ENCODE data around the gene MTRR. TPM values are rescaled to one million over a fixed set of nuclear protein-coding genes. Genes with fewer than 3 reads are reported as not detected.

Gene MTRR
- total RNA-seq, result 24.6 TPM

DNA sequence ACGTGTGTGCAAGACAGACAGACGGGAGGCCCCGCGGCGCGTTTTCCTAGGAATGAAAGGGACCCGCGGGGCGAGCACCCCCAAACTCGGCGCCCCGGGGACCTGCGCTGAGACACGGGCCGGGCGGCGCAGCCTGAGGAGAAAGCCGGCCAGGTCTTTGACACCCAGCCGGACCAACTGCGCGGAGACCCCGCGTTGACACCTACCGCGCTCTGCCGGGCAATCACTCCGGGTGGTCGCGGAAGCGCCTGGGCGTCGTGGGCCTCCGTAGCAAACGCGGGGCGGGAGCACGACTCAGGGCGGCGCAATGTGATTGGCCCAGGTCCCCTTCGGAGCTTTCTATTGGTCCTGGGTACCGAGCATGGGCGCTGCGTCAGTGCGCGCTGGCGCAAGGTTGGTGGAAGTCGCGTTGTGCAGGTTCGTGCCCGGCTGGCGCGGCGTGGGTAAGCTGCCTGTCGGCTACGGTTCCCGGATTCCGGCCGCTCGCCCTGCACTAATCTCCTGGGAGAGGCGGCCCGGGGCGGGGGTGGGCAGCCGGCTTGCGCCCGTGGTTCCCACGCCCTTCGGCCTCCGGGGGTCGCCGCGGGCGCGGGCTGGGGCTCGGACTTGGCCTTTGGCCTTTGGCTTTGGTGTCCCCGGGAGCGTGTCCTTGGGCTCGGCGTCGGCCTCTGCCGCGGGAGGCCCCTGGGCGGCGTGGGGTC lies at the start of gene MTRR, which contains the start of gene FASTKD3:
MTRR (plus strand) TSS at position 376 of the 701 bp plus-strand sequence. CDS start 1,647 bp downstream, outside the sequence.
FASTKD3 (minus strand) TSS at position 259 of the 701 bp plus-strand sequence. CDS start 948 bp downstream, outside the sequence.
- ATAC-seq, result peak; percentile 100

DNA sequence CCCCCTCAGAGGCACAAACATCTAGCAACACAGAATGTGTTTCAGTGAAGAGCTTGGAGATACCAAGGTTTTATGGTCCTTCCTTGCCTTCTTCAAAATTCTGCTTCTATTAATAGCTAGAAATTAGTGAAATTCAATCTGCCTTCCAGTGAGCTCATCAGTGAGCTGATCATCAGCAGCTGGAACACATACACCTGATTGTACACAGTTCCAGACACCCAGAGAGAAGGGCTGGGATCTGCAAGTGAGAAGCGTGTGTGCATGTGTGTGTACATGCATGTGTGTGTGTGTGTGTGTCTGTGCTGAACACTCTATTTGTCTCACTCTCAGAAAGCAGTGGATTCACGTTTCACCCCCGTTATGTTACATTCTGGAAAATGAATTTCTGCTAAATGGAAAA lies 46.5 kb upstream of the MTRR start:
- ATAC-seq, result no peak

DNA sequence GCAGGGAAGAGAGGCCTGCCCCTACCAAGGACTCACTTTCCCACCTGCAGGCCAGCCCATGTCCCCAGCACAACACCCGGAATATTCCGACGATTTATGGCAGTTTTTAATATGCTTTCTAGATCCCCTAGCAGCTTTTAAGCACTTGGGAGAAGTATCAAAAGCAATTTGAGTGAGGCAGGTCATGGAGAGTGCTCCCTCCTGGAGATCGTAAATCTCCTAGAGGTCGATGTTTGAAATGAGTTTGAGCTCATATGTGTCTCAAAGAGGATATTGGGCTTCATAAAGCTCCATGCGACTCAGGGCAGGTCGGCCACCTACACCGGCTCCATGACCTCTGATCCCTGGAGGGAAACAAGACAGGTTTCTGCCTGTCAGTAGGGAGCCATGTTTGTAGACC lies 45.4 kb upstream of the MTRR start:
- ATAC-seq, result no peak

DNA sequence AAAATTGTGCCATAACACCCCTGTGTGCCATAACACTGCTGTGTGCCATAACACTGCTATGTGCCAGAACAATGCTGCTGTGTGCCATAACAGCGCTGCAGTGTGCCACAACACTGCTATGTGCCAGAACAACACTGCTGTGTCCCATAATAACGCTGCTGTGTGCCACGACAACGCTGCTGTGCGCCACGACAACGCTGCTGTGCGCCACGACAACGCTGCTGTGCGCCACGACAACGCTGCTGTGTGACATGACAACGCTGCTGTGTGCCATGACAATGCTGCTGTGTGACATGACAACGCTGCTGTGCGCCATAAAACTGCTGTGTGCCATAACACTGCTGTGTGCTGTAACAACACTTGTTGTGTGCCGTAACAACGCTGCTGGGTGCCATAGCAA lies 44.0 kb upstream of the MTRR start:
- ATAC-seq, result no peak

DNA sequence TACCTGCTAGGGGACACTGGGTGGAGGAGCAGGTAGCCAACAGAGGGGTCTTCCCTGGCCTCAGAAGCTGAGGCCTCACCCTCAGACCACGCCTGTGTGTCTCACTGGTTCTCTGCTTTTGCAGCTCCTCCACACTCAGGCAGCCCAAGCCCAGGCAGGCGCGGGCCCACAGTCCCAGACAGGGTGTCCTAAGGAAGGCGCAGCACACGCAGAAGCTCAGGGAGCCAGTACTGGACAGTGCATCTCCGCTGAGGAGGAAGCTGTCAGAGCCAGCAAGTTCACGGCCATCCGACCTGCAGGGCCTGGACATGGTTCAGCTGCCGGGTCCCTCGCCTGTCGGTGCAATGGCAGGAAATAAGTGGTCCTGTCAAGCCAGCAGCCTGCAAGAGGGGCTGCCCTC lies 43.3 kb upstream of the MTRR start:
- no peak for ATAC-seq

DNA sequence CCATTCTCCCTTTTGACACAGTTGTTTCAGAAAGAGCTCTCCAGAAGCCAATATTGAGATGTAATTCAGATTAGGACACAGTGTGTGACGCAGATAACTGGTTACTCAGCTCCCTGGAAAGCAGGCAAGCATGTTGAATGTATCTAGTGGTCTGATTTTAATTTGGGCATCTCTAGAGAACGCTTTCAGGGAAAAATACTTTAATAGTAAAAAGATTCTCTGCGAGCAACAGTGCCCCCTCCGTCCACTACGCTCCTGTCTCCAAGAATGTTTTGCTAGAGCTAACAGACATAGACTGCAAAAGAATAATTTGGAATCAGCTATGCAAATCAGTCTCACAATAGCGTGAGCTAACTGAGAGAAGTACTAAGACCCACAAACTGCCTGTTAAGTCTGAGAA lies 41.3 kb upstream of the MTRR start:
- ATAC-seq, result no peak

DNA sequence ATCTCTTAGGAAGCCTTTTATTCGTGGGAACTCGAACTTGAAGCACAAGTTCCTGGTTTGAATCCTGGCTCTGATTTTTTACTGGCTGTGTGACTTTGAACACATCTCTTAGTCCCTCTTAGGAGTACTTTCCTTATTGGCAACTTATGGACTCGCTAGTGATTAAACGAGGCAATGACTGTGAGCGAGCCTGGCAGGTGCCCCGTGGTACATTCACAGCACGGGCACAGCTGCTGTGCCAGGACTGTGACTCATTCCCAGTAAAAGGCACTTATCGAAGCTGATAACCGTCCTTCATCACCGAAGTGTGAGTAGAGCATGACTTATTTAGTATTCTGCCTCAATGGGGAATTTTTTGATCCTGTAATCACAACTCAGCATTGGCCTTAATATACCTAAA lies 40.7 kb upstream of the MTRR start:
- no peak for ATAC-seq

DNA sequence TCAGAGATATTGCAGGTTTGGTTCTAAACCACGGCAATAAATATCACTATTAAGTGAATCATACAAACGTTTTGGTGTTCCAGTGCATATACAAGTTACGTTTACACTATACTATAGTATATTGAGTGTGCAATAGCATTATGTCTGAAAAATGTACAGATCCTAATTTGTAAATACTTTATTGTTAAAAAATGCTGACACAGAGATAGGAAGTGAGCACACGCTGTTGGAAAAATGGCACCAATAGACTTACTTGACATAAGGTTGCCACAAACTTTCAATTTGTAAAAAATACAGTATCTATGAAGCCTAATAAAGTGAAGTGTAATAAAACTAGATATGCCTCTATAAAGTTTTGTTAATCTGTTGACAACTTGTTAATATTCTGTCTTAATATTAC lies 34.0 kb upstream of the MTRR start:
- no peak for ATAC-seq

DNA sequence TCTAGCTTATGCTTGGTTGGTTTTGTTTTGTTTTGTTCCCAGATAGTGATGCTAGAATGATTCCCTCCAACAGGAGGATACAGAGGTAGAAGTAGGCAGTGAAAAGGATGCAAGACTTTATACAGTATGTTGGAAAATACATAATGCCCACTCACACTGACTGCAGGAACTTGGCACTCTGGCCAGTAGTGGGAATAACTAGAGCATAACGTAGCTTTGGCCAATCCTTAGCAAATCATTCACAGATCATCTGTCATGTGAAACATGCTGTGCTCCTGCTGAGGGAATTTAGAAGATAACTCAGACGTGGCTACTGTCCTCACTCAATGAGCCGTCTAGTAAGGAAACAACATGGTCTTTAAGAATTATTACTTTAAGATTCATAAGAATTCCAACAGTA lies 31.5 kb upstream of the MTRR start:
- ATAC-seq, result no peak

DNA sequence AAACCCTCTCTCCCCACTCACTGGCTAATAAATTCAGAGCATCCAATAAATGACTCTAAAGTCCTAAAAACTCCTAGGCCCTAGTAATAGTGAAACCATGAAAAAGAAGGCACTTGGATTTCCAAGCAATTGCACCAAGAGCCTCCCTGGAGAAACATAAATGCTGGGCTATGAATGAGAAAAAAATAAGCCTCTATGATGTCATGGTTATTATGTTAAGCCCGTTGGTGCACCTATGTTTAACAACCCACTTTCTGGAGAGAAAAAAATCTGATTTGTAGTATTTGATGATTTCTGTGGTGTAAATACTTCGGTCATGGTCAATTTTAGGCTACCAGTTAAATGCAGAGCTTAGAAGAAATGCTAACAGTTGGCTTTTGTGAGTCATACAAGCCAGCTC lies 26.4 kb upstream of the MTRR start:
- no peak for ATAC-seq

DNA sequence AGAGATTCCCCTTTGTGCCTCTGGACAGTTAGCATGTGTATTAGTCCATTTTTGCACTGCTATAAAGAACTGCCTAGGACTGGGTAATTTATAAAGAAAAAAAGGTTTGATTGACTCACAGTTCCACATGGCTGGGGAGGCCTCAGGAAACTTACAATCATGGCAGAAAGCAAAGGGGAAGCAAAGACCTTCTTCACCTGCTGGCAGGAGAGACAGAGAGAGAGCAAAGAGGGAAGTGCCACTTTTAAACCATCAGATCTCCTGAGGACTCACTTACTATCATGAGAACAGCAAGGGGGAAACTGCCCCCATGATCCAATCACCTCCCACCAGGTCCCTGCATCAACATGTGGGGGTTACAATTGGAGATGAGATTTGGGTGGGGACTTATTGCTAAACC lies 24.0 kb upstream of the MTRR start:
- ATAC-seq, result no peak

DNA sequence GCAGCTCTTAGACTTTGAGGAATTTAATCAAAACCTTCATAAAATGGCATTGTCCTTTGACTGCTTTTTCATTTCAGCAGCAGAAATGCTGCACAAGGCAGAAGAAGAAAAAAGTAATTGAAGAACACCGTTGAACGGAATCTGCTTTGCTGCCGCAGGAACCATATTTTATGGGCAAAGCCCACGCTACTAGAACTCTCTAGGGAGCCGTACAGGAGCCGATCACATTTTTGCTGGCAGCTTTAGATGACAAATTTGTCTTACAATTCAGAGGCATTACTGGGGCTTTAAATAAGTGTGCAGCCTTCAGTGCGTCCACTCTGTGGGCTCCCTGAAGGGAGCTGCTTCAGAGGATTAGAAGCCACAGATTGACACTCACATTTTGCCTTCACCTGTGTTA lies 23.4 kb upstream of the MTRR start:
- ATAC-seq, result no peak

DNA sequence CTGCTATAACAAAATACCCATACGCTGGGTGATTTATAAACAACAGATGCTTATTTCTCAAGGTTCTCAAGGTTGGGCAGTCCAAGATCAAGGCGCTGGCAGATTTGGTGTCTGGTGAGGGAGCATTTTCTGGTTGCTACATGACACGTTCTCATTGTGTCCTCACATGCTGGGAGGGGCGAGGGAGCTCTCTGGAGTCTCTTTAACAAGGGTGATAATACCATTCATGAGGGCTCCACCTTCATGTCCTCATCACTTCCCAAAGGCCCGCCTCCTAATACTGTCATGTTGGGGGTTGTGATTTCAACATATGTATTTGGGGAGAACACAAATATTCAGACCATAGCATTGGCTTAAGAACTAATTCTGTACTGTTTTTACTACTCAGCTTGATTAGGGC lies 22.6 kb upstream of the MTRR start:
- no peak for ATAC-seq

DNA sequence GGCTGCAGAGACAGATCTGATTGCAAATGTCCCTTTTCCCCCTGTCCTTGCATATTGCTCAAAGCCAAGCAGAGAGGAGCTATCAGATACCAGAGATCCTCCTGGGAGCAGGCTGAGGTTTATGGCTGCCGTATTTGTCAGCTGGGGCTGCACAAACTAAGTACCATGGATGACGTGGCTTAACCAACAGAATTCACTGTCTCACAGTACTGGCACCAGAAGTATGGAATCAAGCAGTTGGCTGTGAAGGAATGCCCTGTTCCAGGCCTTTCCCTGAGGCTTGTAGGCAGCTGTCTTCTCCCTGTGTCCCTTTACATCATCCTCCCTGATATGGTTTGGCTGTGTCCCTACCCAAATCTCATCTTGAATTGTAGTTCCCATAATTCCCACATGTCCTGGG lies 20.7 kb upstream of the MTRR start:
- no peak for ATAC-seq

DNA sequence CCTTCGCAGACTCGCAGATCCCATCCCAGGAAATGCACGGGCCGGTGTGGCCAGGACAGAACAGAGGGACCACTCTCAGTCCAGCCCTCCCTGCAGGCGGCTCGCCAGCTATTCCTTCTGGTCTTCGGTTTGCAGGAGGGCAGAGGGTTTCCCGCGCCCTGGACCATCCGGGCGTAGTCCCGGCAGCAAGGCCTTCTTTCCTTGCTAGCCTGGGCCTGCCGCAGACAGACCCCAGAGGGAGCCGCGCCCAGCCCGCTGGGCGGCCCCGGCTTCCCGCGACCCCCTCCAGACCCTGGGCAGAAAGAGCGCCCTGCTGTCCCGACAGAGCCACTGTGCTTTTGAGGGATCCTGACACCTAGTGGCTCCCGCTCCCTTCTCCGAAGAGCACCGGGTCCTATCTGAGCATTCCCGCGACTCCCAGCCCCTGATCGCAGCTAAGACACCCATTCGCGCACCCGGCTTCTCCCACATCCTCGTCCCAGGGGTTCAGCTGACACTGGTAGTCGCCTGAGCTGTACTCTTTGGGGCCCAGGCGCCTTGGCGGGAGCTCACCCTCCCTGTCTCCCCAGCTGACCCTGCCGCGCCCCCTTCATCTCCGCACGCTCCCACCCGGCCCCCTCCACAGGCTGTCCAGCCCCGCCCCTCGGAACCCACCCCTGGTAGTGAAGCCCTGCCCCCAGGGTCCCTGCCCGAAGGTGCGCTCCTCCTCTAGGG lies 19.1 kb upstream of the MTRR start:
- ATAC-seq, result peak; percentile 28

DNA sequence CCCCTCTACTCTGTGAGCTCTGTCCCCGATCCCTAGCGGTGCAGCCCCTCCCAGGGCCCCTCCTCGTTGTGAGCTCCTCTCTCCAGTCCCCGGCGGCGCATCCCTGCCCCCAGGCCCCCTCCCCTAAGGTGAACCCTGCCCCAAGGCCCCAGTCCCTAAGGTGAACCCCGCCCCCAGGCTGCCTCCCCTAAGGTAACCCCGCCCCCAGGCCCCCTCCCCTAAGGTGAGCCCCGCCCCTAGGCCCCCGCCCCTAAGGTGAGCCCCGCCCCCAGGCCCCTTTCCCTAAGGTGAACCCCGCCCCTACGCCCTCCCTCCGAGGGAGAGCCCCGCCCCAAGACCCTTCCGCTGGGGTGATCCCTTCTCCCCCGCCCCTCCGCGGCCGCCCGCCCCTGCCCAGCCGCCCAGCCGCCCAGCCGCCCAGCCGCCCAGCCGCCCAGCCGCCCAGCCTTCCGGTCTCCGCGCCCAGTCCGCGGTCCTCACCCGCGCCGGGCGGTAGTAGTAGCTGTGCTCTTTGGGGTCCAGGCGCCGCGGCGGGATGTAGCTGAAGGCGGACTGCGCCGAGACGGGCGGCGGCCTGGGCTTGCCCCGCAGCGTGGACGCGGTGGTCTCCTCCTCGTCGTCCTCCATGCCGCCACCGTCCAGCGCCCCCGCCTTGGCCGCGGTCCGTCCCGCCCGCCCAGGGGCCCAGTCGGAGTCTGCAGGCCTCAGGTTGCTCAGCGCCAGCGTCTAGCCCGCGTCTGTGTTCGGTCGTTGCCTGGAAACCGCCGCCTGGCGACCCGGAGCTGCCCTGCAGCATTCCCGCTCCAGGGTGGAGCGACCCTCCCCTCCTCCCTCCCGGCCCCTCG lies 18.3 kb upstream of the MTRR start, which contains the start of gene CFAP90:
CFAP90 (minus strand) TSS at position 739 of the 845 bp plus-strand sequence; CDS start at position 627, 112 bp downstream.
- ATAC-seq, result peak; percentile 35

DNA sequence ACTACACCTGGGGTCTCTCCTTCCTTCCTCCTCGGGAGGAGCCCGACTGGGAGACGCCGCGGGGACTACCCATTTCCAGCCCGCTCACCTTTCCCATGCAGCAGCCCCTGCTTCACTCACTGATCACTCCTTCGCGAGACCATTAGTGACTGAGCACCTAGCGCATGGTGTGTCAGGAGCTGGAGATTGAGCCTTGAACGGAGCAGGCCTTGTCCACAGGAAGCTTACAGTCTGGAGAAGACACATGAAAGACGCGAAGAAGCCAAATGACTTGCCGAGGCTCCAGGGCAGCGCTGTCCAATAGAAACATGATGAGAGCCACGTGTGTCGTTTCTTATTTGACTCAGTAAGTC lies 17.7 kb upstream of the MTRR start:
- ATAC-seq, result no peak

DNA sequence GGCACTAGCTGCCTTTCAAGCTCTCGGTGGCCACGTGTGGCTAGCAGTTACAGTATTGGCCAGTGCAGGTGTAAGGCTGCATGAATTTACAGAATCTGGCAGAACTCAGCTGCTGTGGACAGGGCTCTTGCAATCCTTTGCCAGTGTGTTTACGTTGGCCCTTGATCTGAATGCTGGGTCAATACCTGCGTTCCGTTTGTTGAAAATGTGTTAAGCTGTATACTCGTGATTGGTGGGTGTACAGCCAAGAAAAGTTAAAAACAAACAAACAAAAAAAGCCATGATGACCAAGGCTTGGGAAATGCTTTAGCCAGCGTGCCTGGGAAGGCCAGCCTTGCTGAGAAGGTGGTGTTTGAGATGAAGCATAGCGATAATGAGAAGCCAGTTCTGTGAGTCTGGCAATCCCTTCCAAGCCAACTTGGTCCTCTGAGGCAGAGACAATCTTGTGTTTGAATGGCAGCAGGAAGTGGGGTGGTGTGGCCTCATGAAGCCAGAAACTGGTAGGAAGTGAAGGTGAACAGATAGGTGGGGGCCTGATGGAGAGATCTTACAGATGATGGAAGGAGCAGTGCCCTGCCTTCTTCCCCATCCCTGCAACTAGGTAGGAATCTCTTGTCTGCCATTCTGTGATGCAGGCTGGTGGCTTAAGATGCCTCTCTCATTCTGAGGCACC lies 17.2 kb upstream of the MTRR start:
- ATAC-seq, result no peak

DNA sequence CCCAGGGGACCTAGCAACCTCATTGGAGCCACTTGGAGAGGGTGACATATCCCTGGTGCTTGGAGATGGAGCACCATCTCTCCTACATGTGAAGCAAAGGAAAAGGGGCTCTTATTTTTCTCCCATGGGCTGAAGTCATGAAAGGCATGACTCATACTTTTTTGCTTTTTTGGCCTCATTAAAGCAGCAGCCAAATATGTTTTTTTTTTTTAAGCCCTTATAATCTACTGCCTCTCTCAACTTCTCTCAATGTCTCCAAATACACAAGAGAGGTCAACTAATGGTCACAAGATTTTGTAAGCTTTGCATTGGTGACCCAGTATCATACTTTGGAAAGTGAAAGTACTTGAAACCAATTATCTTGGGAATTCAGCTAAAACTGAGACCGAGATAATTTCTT lies 16.4 kb upstream of the MTRR start:
- ATAC-seq, result no peak

DNA sequence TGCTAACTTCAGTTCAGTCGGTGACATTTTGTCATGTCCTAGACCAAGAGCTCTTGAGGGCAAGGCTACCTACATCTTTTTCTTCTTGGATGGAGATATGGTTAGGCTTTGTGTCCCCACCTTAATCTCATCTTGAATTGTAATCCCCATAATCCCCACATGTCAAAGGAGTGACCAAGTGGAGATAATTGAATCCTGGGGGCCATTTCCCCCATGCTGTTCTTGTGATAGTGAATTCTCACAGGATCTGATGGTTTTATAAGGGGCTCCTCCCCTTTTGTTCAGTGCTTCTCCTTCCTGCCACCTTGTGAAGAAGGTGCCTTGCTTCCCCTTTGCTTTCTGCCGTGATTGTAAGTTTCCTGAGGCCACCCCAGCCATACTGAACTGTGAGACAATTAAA lies 16.0 kb upstream of the MTRR start:
- ATAC-seq, result no peak

DNA sequence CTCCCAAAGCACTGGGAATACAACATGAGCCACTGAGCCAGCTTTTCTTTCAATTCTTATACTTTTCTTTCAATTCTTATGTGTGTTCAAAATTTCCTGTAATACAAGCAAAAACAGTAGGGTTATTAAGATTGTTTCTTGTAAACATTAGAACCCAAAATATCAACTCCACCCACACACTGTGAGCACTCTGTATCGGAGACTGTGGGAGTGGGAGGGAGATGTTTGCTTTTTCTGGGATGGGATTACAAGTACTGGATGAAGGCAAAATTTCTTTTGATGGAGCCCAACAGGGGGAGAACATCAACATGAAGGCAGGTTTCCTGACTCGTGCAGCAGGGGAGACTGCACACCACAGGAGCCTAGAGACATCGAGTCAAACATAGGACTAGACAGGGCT lies 13.3 kb upstream of the MTRR start:
- no peak for ATAC-seq

DNA sequence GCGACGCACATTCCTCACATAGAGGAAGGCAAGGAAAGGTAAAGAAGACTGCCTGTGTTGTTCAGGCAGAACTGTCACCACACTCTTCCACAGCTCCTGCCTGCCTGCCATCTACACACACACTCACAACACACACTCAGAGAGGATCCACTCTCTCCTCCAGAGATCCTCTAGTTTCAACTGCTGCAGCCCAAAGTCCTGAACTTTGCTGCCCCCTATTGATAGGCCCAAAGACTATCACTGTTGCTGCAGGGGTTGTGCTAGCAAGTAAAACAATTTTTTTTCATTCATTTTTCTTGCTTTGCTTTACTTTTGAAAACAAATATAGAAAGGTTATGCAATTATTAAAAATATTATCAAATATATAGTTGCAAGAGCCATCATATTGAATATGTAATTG lies 12.1 kb upstream of the MTRR start:
- peak; percentile 23 for ATAC-seq

DNA sequence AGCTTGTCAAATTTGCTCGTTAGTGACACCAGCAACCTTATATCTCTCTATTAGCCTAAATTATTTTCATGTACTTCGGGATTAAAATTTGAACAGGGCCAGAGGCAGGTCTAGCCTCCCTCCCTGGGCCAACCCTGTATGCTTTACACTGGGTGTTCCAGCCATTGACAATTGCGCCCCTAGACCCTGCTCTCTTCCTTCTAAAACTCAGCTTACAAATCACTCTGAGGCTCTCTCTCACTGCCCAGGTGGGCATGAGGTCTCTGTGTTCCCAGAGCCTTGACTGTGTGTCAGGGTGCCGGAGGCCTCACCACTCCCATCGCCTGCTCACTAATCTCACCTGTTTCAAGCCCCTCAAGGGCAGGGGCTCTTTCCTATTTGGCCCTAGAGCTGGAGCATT lies 11.6 kb upstream of the MTRR start:
- ATAC-seq, result no peak

Data from esophagus mucosa (tissue), 1 donor.